Left kidney (tissue), 2 donors: ENCODE data around the gene CRACR2A. TPM values are rescaled to one million over a fixed set of nuclear protein-coding genes. Genes with fewer than 3 reads are reported as not detected.

Experiments used
- DNase-seq: peaks from one replicate; pipeline ENCODE4 v3.0.0-alpha.2; 2013
- polyA plus RNA-seq: library from polyadenylated mRNA; unstranded; fragments of 120-200 nt; gene quantifications from one replicate; pipeline ENCODE4 v1.2.1, GENCODE V29; 2013; ENCODE audit not compliant: insufficient read length

CRACR2A gene
- polyA plus RNA-seq, 1 donor = 2.0 TPM

GRCh38 chr12:3723916-3724805, 28.7 kb downstream of the CRACR2A start:
- DNase-seq = no peak

GRCh38 chr12:3722368-3722767, 30.5 kb downstream of the CRACR2A start:
- DNase-seq = no peak

- DNase-seq = no peak
Measured at GRCh38 chr12:3720772-3721171, 32.1 kb downstream of the CRACR2A start.

- DNase-seq = no peak
Measured at GRCh38 chr12:3718100-3718499, 34.8 kb downstream of the CRACR2A start.

GRCh38 chr12:3717283-3717898, 35.5 kb downstream of the CRACR2A start:
- no peak for DNase-seq

GRCh38 chr12:3715999-3716398, 36.9 kb downstream of the CRACR2A start:
- DNase-seq = no peak

- DNase-seq = no peak
Measured at GRCh38 chr12:3713947-3714346, 39.0 kb downstream of the CRACR2A start.

- no peak for DNase-seq
Measured at GRCh38 chr12:3713483-3713882, 39.4 kb downstream of the CRACR2A start.

GRCh38 chr12:3712209-3712992, 40.5 kb downstream of the CRACR2A start:
- DNase-seq = no peak

- no peak for DNase-seq
Measured at GRCh38 chr12:3705354-3705675, 47.6 kb downstream of the CRACR2A start.

GRCh38 chr12:3704512-3705353, 48.2 kb downstream of the CRACR2A start:
- no peak for DNase-seq

- no peak for DNase-seq
Measured at GRCh38 chr12:3700861-3701260, 52.0 kb downstream of the CRACR2A start.

- DNase-seq = peak; percentile 36
Measured at GRCh38 chr12:3698218-3698974, 54.5 kb downstream of the CRACR2A start.

- no peak for DNase-seq
Measured at GRCh38 chr12:3697311-3697870, 55.5 kb downstream of the CRACR2A start.

- no peak for DNase-seq
Measured at GRCh38 chr12:3694673-3695072, 58.2 kb downstream of the CRACR2A start.

- DNase-seq = no peak
Measured at GRCh38 chr12:3692616-3693365, 60.1 kb downstream of the CRACR2A start.

GRCh38 chr12:3686463-3686862, 66.4 kb downstream of the CRACR2A start:
- no peak for DNase-seq

- no peak for DNase-seq
Measured at GRCh38 chr12:3685830-3686229, 67.1 kb downstream of the CRACR2A start.

- DNase-seq = peak; percentile 60
Measured at GRCh38 chr12:3684449-3685051, 68.4 kb downstream of the CRACR2A start.

GRCh38 chr12:3683670-3684069, 69.2 kb downstream of the CRACR2A start:
- no peak for DNase-seq
